WERI-Rb-1 (cell line): ENCODE measurements around the gene C20orf173.
A peak's percentile ranks its signal among the peaks of the same experiment; 100 is the strongest.
"Not testable (repeated sequence)": the region's sequence is repeated elsewhere in the genome, so short reads cannot be mapped to it uniquely, and the experiment has no call there.

Experiments used
- DNase-seq: peaks from one replicate; pipeline ENCODE4 v3.0.0-alpha.2; 2020
- H3K27ac ChIP-seq: fragments of 250-450 bp; sonication (Bioruptor Pico); 2 replicates; pipeline ENCODE4 v1.5.1; 2020; ENCODE audit warnings: mild to moderate bottlenecking, moderate library complexity
- H3K27me3 ChIP-seq: fragments of 250-450 bp; sonication (Bioruptor Pico); 2 replicates; pipeline ENCODE4 v1.5.1; 2021; ENCODE audit warnings: mild to moderate bottlenecking, low read depth, moderate library complexity; ENCODE audit not compliant: insufficient read depth, severe bottlenecking
- H3K36me3 ChIP-seq: fragments of 250-450 bp; sonication (Bioruptor Pico); 2 replicates; pipeline ENCODE4 v1.5.1; 2020; ENCODE audit warnings: mild to moderate bottlenecking, moderate library complexity
- H3K4me3 ChIP-seq: 2 replicates; pipeline ENCODE4 v1.5.1; 2011; ENCODE audit warnings: low read depth, mild to moderate bottlenecking, control low read depth, low read length
- H3K9me3 ChIP-seq: fragments of 250-450 bp; sonication (Bioruptor Pico); 2 replicates; pipeline ENCODE4 v1.5.1; 2021; ENCODE audit warnings: mild to moderate bottlenecking, moderate library complexity; ENCODE audit not compliant: severe bottlenecking
- CTCF ChIP-seq: IDR thresholded peaks from 2 replicates; pipeline ENCODE4 v1.5.1; 2011; ENCODE audit warnings: low read depth, mild to moderate bottlenecking, control low read depth, inconsistent platforms, low read length

The C20orf173 gene

GRCh38 chr20:35527122-35527769 is 2.2 kb downstream of the C20orf173 start:
- Histone ChIP-seq H3K9me3 (no peaks in the 10 kb centered on the region), H3K4me3 (no peak overlapping the region), H3K27me3 (no peaks in the 10 kb centered on the region), H3K36me3 (no peaks in the 10 kb centered on the region), H3K27ac (no peak overlapping the region)
- TF ChIP-seq CTCF: no peak
- DNase-seq: no peak

GRCh38 chr20:35525639-35526038 is 3.8 kb downstream of the C20orf173 start:
- H3K4me3 ChIP-seq: no peak overlapping the region
- no peak for DNase-seq
- no peaks in the 10 kb centered on the region for H3K36me3 ChIP-seq
- H3K9me3 ChIP-seq: no peaks in the 10 kb centered on the region
- TF ChIP-seq CTCF: no peak
- H3K27ac ChIP-seq: no peak overlapping the region
- no peaks in the 10 kb centered on the region for H3K27me3 ChIP-seq

- H3K27me3 ChIP-seq: no peaks in the 10 kb centered on the region
- peak; percentile 46; the same call in 1 of the 2 replicates for TF ChIP-seq CTCF
- H3K36me3 ChIP-seq: no peaks in the 10 kb centered on the region
- peak; percentile 24 for DNase-seq
- H3K4me3 ChIP-seq: no peak overlapping the region
- H3K27ac ChIP-seq: no peak overlapping the region
- H3K9me3 ChIP-seq: no peaks in the 10 kb centered on the region
Measured at GRCh38 chr20:35523298-35523888, 6.1 kb downstream of the C20orf173 start.

DNA sequence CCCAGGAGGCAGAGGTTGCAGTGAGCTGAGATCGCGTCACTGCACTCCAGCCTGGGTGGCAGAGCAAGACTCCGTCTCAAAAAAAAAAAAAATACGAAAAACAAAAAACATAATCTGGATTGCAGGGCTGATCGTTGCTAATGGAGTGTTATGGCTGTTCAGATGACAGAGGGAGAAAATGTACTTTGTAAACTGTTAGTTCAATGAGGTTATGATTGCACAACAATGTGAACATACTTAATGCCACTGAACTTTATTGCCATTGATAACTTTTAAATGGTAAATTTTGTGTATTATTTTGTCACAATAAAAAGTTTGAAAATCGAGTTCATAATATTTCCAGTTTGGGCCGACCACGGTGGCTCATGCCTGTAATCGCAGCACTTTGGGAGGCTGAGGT is 10.5 kb downstream of the C20orf173 start:
- Histone ChIP-seq H3K4me3 (no peak overlapping the region), H3K27me3 (no peaks in the 10 kb centered on the region), H3K36me3 (no peaks in the 10 kb centered on the region; the same call in 1 of the 2 replicates), H3K27ac (no peak overlapping the region), H3K9me3 (no peaks in the 10 kb centered on the region)
- DNase-seq: no peak
- no peak for TF ChIP-seq CTCF

GRCh38 chr20:35517767-35518166 is 11.7 kb downstream of the C20orf173 start:
- not testable (repeated sequence) for H3K27ac ChIP-seq, DNase-seq, H3K36me3 ChIP-seq, H3K4me3 ChIP-seq, H3K9me3 ChIP-seq, H3K27me3 ChIP-seq

DNA sequence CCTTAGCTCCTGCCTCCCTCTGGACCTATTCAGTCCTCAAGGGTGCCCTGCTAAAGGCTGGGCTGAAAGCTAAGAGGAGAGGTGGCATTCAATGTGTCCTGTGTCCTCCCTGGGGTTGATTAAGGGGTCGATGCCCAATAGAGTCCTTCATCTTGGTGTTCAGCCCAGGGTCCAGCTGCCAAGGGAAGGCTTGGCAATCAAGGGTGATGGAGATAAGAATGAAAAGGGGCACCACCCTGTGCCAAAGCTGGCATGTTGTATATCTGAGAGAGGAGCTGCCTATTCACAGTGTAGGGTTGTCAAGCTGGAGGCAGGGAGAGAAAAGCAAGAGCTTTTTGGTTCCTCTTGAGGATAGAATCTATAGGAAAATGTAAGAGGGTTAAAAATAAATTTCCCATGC is 12.3 kb downstream of the C20orf173 start:
- TF ChIP-seq CTCF: no peak
- no peak for DNase-seq

More for the DNA sequence above, 12.3 kb downstream of the C20orf173 start:
- Histone ChIP-seq H3K27me3 (no peaks in the 10 kb centered on the region), H3K36me3 (peaks cover 5% of the 10 kb centered on the region), H3K27ac (no peak overlapping the region), H3K9me3 (no peaks in the 10 kb centered on the region), H3K4me3 (no peak overlapping the region)
